ENCODE results near the gene TPM2. TPM values are rescaled to one million over a fixed set of nuclear protein-coding genes. Genes with fewer than 3 reads are reported as not detected.
A peak's percentile ranks its signal among the peaks of the same experiment; 100 is the strongest.

TPM2 gene
- total and polyA plus RNA-seq, 4 experiments from 2014 or later: 0.79 to 79.6 (median 72.6) TPM; not detected in 1

- peaks cover 21 to 40% of the 10 kb centered on the region in 2 donors for H3K36me3 Mint-ChIP-seq
- H3K27me3 Mint-ChIP-seq: peaks cover 2 to 4% of the 10 kb centered on the region in 2 donors
- peak overlapping the region; percentile 96 for H3K27ac ChIP-seq (ENCODE audit: low read depth, low read length)
- H3K27me3 ChIP-seq (ENCODE audit: insufficient read depth, low read length): no peaks in the 10 kb centered on the region
- DNase-seq: no peak
- H3K9me3 Mint-ChIP-seq: peaks cover 0 to 9% (median 4%) of the 10 kb centered on the region in 8 donors
- H3K4me3 ChIP-seq (ENCODE audit: low read length in 2 of 2): peak overlapping the region; percentile 42 to 90
- peaks cover 76% of the 10 kb centered on the region for H3K4me1 ChIP-seq (ENCODE audit: insufficient read depth, low read length)
- H3K27ac Mint-ChIP-seq: peak overlapping the region; percentile 91 to 100 (median 96)
- ChIA-PET CTCF (ENCODE audit: partially characterized antibody) (interaction anchor here (0.9 to 19.4 kb wide), 18 partner anchors 9 to 287 kb away, joined by 3 to 339 read pairs (median 10); partner anchors contain the start of genes CD72, CREB3, GBA2 and RGP1), POLR2A (ENCODE audit: partially characterized antibody) (interaction anchor here (0.8 to 12.3 kb wide), 15 partner anchors 12 to 545 kb away, joined by 3 to 420 read pairs (median 14); partner anchors contain the start of genes CD72, CREB3, FAM221B and GBA2)
- H3K4me1 Mint-ChIP-seq: peaks cover 61 to 91% (median 76%) of the 10 kb centered on the region in 4 donors
- no peaks in the 10 kb centered on the region for H3K9me3 ChIP-seq (ENCODE audit: control insufficient read depth in 1 of 2, low read length in 2 of 2)
- H3K4me3 Mint-ChIP-seq: peak overlapping the region; percentile 86 to 95 (median 92)
- peaks cover 10% of the 10 kb centered on the region for H3K36me3 ChIP-seq (ENCODE audit: insufficient read depth, low read length)
- intact Hi-C loops (cut with micrococcal nuclease): loop anchor here (1.0 to 5.0 kb wide), 8 partner anchors 37 to 672 kb away; partner anchors contain the start of genes CREB3, DNAJB5, GBA2 and RGP1
Observed at GRCh38 chr9:35658968-35659220, 30.8 kb downstream of the TPM2 start.

DNA sequence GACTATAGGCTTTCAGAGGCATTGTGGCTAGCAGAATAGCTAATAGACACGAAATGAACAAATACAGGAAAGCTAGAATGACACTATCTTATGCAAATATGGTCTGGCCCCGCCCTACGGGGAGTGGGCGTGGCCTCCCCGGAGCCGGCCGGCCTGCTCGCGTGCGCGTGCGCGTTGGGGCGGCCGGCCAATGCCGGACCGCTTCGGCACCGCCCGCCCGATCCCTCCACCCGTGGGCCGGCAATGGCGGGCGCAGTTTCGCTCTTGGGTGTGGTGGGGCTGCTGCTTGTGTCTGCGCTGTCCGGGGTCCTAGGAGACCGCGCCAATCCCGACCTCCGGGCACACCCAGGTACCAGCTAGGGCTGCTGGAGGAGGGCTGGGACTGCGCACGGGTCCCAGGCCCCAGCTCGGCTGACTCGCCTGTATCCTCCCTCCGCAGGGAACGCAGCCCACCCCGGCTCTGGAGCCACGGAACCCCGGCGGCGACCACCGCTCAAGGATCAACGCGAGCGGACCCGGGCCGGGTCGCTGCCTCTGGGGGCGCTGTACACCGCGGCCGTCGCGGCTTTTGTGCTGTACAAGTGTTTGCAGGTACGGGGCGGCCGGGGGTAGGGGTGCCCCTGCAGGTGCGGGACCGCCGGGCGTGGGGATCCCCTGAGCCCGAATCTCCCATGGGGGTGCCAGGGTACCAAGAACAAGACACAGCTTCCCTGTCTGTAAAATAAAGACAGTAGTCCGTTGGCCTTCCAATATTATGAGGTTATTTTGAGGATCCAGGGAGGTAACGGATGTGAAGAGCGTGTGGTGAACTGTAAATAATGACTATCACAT is 31.4 kb downstream of the TPM2 start, which contains the start of gene CCDC107:
CCDC107 (plus strand) TSS at position 156 of the 831 bp plus-strand sequence; CDS start at position 244, 88 bp downstream.
- Histone ChIP-seq H3K4me1 (ENCODE audit: insufficient read depth, low read length) (peaks cover 71% of the 10 kb centered on the region), H3K27me3 (ENCODE audit: insufficient read depth, low read length) (no peaks in the 10 kb centered on the region), H3K9me3 (ENCODE audit: control insufficient read depth in 1 of 2, low read length in 2 of 2) (no peaks in the 10 kb centered on the region), H3K4me3 (ENCODE audit: low read length in 2 of 2) (peak within 1 kb of the TSS; percentile 67 to 90), H3K36me3 (ENCODE audit: insufficient read depth, low read length) (peaks cover 10% of the 10 kb centered on the region), H3K27ac (ENCODE audit: low read depth, low read length) (peak within 1 kb of the TSS; percentile 96)
- peak; percentile 86 to 92 (median 88) for DNase-seq
- CTCF ChIA-PET (ENCODE audit: partially characterized antibody): interaction anchor here (0.7 to 19.4 kb wide), 30 partner anchors 7 to 1835 kb away, joined by 3 to 339 read pairs (median 6); partner anchors contain the start of genes ARHGEF39, CD72, CREB3 and GBA2
- H3K27me3 Mint-ChIP-seq: peaks cover 2 to 4% of the 10 kb centered on the region in 2 donors
- peak within 1 kb of the TSS; percentile 86 to 95 (median 92) for H3K4me3 Mint-ChIP-seq
- peaks cover 60 to 85% (median 72%) of the 10 kb centered on the region in 4 donors for H3K4me1 Mint-ChIP-seq
- peaks cover 0 to 9% (median 4%) of the 10 kb centered on the region in 8 donors for H3K9me3 Mint-ChIP-seq
- intact Hi-C loops (cut with micrococcal nuclease): loop anchor here (1.0 to 5.0 kb wide), 8 partner anchors 38 to 671 kb away; partner anchors contain the start of genes CREB3, DNAJB5, GBA2 and RGP1
- peaks cover 21 to 40% of the 10 kb centered on the region in 2 donors for H3K36me3 Mint-ChIP-seq
- POLR2A ChIA-PET (ENCODE audit: partially characterized antibody): interaction anchor here (0.8 to 12.3 kb wide), 19 partner anchors 8 to 1038 kb away, joined by 3 to 420 read pairs (median 9); partner anchors contain the start of genes CD72, CREB3, DCTN3 and FAM221B
- H3K27ac Mint-ChIP-seq: peak within 1 kb of the TSS; percentile 95 to 100 (median 99)

- Histone ChIP-seq H3K4me1 (ENCODE audit: insufficient read depth, low read length) (peaks cover 64% of the 10 kb centered on the region), H3K27ac (ENCODE audit: low read depth, low read length) (peak within 1 kb of the TSS; percentile 96), H3K9me3 (ENCODE audit: control insufficient read depth in 1 of 2, low read length in 2 of 2) (no peaks in the 10 kb centered on the region), H3K4me3 (ENCODE audit: low read length in 2 of 2) (peak within 1 kb of the TSS; percentile 67 to 90), H3K27me3 (ENCODE audit: insufficient read depth, low read length) (no peaks in the 10 kb centered on the region), H3K36me3 (ENCODE audit: insufficient read depth, low read length) (peaks cover 10% of the 10 kb centered on the region)
- Mint-ChIP-seq H3K36me3 (peaks cover 21 to 40% of the 10 kb centered on the region in 2 donors), H3K9me3 (peaks cover 0 to 8% (median 4%) of the 10 kb centered on the region in 8 donors), H3K27ac (peak within 1 kb of the TSS; percentile 95 to 100 (median 99)), H3K4me1 (peaks cover 52 to 78% (median 64%) of the 10 kb centered on the region in 4 donors), H3K4me3 (peak within 1 kb of the TSS; percentile 86 to 95 (median 92)), H3K27me3 (peaks cover 2 to 4% of the 10 kb centered on the region in 2 donors)
- intact Hi-C loops (cut with micrococcal nuclease): loop anchor here (1.0 to 5.0 kb wide), 10 partner anchors 11 to 670 kb away; partner anchors contain the start of genes CREB3, DNAJB5, GBA2 and HINT2
- peak; percentile 91 to 96 (median 93) for DNase-seq
- CTCF ChIA-PET (ENCODE audit: partially characterized antibody): interaction anchor here (0.7 to 19.4 kb wide), 28 partner anchors 8 to 1835 kb away, joined by 3 to 339 read pairs (median 6); partner anchors contain the start of genes ARHGEF39, CD72, CREB3 and GBA2
- POLR2A ChIA-PET (ENCODE audit: partially characterized antibody): interaction anchor here (0.9 to 12.3 kb wide), 18 partner anchors 9 to 1037 kb away, joined by 3 to 420 read pairs (median 11); partner anchors contain the start of genes CD72, CREB3, DCTN3 and FAM221B
Observed at GRCh38 chr9:35657546-35658136, 32.1 kb downstream of the TPM2 start, which contains the start of gene RMRP. Gene RMRP, minus strand, starts transcription at chr9:35658019.

DNA sequence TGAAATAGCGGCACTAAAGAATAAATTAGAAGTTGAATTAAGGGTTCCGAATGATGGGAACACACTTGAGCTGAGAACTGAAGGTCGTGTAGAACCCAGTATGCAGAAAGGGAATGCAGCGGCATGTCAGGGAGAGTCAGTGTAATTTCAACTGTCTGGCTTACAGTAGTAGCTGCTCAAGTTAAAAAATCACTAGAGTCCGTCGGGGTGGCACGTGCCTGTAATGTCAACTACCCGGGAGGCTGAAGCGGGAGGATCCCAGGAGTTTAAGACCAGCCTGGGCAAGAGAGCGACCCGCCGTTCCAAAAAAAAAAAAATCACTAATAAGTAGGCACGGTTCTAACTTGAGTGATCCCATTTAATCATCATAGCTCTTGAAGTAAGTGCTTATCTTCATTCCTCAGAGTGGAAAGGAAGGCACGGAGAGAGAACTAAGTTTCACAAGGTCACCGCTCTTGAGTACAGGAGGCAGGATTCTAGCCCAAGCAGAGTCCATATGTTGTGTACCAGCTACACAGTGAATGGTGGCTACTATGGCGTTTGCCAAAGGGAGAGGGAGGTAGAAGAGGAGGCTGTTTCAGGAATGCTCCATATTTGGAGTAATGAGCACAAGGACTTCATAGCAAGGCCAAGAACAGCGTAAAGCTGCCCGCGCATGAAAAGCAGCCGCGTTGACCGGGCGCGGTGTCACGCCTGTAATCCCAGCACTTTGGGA is 32.7 kb downstream of the TPM2 start:
- H3K27ac Mint-ChIP-seq: peak overlapping the region; percentile 95 to 100 (median 99)
- Histone ChIP-seq H3K27ac (ENCODE audit: low read depth, low read length) (peak overlapping the region; percentile 96), H3K4me1 (ENCODE audit: insufficient read depth, low read length) (peaks cover 64% of the 10 kb centered on the region), H3K27me3 (ENCODE audit: insufficient read depth, low read length) (no peaks in the 10 kb centered on the region), H3K4me3 (ENCODE audit: low read length in 2 of 2) (peak overlapping the region; percentile 67 to 90), H3K9me3 (ENCODE audit: control insufficient read depth in 1 of 2, low read length in 2 of 2) (no peaks in the 10 kb centered on the region), H3K36me3 (ENCODE audit: insufficient read depth, low read length) (peaks cover 10% of the 10 kb centered on the region)
- CTCF ChIA-PET (ENCODE audit: partially characterized antibody): interaction anchor here (0.8 to 19.4 kb wide), 14 partner anchors 9 to 156 kb away, joined by 3 to 339 read pairs (median 18); partner anchors contain the start of genes ARHGEF39, CD72, CREB3 and GBA2
- peak in 2 of 5 donors; percentile 24 to 37 for DNase-seq
- peaks cover 48 to 78% (median 61%) of the 10 kb centered on the region in 4 donors for H3K4me1 Mint-ChIP-seq
- H3K9me3 Mint-ChIP-seq: peaks cover 0 to 8% (median 4%) of the 10 kb centered on the region in 8 donors
- POLR2A ChIA-PET (ENCODE audit: partially characterized antibody): interaction anchor here (1.0 to 12.3 kb wide), 15 partner anchors 9 to 1036 kb away, joined by 3 to 420 read pairs (median 14); partner anchors contain the start of genes CD72, CREB3, DCTN3 and GBA2
- peaks cover 2 to 4% of the 10 kb centered on the region in 2 donors for H3K27me3 Mint-ChIP-seq
- H3K4me3 Mint-ChIP-seq: peak overlapping the region; percentile 83 to 95 (median 92)
- peaks cover 20 to 39% of the 10 kb centered on the region in 2 donors for H3K36me3 Mint-ChIP-seq
- intact Hi-C loops (cut with micrococcal nuclease): loop anchor here (1.0 to 5.0 kb wide), 4 partner anchors 11 to 670 kb away; partner anchors contain the start of genes DNAJB5 and HINT2

DNA sequence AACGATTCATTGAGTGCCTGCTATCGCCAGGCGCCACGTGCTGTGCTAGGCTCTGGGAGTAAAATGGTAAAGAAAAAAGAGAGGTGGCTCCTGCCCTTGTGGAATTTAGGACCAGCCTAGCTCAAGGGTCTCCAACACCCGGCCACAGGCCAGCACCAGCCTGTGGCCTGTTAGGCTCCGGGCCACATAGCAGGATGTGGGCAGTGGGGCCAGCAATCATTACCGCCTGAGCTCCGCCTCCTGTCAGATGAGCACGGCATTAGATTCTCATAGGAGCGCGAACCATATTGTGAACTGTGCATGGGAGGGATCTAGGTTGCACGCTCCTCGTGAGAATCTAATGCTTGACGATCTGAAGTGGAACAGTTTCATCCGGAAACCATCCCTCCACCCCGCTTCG is 33.4 kb downstream of the TPM2 start:
- ChIA-PET CTCF (ENCODE audit: partially characterized antibody) (interaction anchor here (0.6 to 19.4 kb wide), 9 partner anchors 9 to 179 kb away, joined by 3 to 339 read pairs (median 24); partner anchors contain the start of genes ARHGEF39, CD72, CREB3 and GBA2), POLR2A (ENCODE audit: partially characterized antibody) (interaction anchor here (1.2 to 12.3 kb wide), 8 partner anchors 8 to 93 kb away, joined by 3 to 420 read pairs (median 64); partner anchors contain the start of genes CD72, CREB3, GBA2 and RGP1)
- H3K4me1 Mint-ChIP-seq: peaks cover 48 to 79% (median 61%) of the 10 kb centered on the region in 4 donors
- H3K9me3 Mint-ChIP-seq: peaks cover 0 to 8% (median 4%) of the 10 kb centered on the region in 8 donors
- peaks cover 10% of the 10 kb centered on the region for H3K36me3 ChIP-seq (ENCODE audit: insufficient read depth, low read length)
- H3K4me3 ChIP-seq (ENCODE audit: low read length in 2 of 2): no peak overlapping the region
- peak in 1 of 5 donors; percentile 49 for DNase-seq
- H3K9me3 ChIP-seq (ENCODE audit: control insufficient read depth in 1 of 2, low read length in 2 of 2): no peaks in the 10 kb centered on the region
- H3K27ac ChIP-seq (ENCODE audit: low read depth, low read length): peak overlapping the region; percentile 27
- H3K4me3 Mint-ChIP-seq: peak overlapping the region; percentile 49 to 95 (median 88)
- intact Hi-C loops (cut with micrococcal nuclease): loop anchor here (5.0 kb wide), 2 partner anchors 544 to 669 kb away; partner anchors contain the start of gene DNAJB5
- H3K27me3 ChIP-seq (ENCODE audit: insufficient read depth, low read length): no peaks in the 10 kb centered on the region
- peaks cover 17 to 35% of the 10 kb centered on the region in 2 donors for H3K36me3 Mint-ChIP-seq
- peaks cover 64% of the 10 kb centered on the region for H3K4me1 ChIP-seq (ENCODE audit: insufficient read depth, low read length)
- H3K27me3 Mint-ChIP-seq: peaks cover 2 to 4% of the 10 kb centered on the region in 2 donors
- peak overlapping the region; percentile 95 to 100 (median 99) for H3K27ac Mint-ChIP-seq
